Heart left ventricle (tissue), 13 donors: Measurements from ENCODE around the gene PLIN5.

Experiments
- CTCF ChIP-seq, 12 donors: fragments of 200-600 bp; sonication (generic) in 4 of 12; IDR thresholded peaks; one replicate each; pipeline versions ENCODE4 v1.5.0 to v1.8.0; 2018 to 2022; ENCODE audit warnings: antibody characterized with exemption in 12 of 12, mild to moderate bottlenecking in 5 of 12
- POLR2A ChIP-seq, 2 donors: fragments of 450-650 bp; IDR thresholded peaks; one replicate each; pipeline ENCODE4 v1.6.1; 2017; ENCODE audit warnings: antibody characterized with exemption in 2 of 2, mild to moderate bottlenecking in 2 of 2, moderate library complexity in 2 of 2
- donor health status: ischemic (EF 13 %, LVEDD 7.1; RV severe dilation, severe dysfunction).
- donor health status: DM: no; HTN: yes; CAD: no.
- donor health status: DM: no; HTN: no; CAD: no.
- donor health status: ischemic (EF 25% LVEDD 6.9; RV normal size, moderate dysfunction).
- donor health status: ischemic (EF 25% LVEDD 5.7; RV mildly dilated, moderate dysfunction).
- donor health status: ischemic (EF 35%, LVEDD 5.7; RV mildly dilated, moderate dysfunction).
- donor health status: nonischemic (EF 11% LVEDD 7.7; RV severe dilation, severe dysfunction).
- donor health status: DM: yes; HTN: yes; CAD: no.
- donor health status: PGD.
- donor health status: ischemic (EF 29% LVEDD 5.4; RV normal size, mild dysfunction).
- donor health status: nonischemic (EF 23%, LVEDD 6.1; RV moderate dilation, normal function).

DNA sequence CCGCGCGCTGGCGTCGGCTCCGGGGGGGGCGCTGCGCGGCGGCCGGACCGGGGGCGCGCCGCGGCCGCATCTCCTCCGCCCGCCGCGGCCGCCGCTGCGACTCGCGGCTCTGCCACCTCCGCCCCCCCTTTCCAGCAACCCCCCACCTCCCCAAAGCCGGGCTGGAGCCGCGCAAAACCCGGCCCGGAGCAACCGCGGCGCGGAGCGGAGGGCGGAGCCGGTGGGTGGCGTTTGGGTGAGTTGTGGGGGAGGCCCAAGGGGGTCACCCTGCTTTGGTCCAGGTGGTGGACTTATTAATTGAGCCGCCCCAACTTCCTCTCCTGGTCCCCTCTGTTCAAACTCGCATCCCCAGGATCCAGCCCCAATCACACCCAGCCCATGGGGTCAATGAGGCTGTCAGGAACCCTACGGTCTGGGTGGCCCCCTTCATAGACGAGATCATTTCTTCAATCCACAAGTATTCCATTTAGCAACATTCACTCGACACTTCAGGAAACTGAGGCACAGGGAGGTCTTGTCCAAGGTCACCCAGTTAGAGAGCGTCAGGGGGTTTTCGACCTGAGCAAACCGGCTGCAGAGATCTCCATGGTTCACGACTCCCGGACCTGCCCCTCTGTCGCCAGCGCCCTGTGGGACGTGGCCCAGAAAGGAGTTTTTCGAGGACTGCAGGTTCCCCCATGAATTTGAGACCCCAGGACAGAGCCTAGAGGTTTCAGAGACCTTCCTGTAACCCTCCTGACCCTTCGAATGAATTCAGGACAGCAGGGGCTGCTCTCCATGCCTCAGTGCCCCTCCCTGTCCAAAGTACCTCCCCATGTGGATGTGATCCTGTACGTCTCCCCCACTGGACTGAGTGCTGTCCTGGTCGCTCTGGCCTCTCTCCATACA, 46.9 kb upstream of the PLIN5 start:
- TF ChIP-seq POLR2A (IDR thresholded peaks at IDR 0.05) (no peak), CTCF (IDR thresholded peaks at IDR 0.05) (no peak)
